NCI-H526 treated with DMSO at 0.1 percent for 48 hours (cell line): Measurements from ENCODE around the gene ITPR1.

Source experiments
- DNase-seq: peaks from one replicate; lab custom pipeline; 2025; lab: John Stamatoyannopoulos, UW

The ITPR1 gene

DNA sequence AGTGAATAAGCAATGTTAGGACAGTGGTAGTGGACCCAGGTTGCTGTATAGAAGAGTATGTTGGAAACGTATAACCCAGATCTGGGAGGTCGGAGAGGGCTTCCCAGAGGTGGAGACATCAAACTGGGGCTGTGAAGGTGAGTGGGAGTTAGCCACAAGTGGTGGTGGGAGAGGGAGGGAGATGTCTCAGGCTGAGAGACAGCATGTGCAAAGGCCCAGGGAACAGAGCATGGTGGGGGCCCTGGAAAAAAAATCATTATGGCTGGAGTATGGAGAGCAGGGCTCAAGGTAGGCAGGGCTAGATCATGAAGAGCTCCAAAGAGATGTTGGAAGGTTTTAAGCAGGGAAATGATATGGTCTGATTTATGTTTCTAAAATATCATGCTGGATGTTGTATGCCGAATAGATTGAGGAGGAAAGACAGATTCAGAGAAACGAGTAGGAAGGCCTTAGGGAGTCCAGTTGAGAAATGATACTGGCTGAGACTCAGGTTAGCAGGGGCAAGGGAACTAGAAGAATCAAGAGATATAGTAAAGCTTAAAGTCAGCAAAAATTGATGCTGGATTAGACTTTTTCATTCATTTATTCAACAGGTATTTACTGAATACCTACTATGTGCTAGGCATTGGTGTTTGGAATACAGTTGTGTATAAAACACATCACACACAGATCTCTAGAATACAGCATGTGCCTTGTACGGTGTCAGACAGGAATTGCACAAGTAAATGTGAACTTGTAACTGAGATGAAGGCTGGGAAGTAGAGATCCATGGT, 17.0 kb downstream of the ITPR1 start:
- DNase-seq = no peak

DNA sequence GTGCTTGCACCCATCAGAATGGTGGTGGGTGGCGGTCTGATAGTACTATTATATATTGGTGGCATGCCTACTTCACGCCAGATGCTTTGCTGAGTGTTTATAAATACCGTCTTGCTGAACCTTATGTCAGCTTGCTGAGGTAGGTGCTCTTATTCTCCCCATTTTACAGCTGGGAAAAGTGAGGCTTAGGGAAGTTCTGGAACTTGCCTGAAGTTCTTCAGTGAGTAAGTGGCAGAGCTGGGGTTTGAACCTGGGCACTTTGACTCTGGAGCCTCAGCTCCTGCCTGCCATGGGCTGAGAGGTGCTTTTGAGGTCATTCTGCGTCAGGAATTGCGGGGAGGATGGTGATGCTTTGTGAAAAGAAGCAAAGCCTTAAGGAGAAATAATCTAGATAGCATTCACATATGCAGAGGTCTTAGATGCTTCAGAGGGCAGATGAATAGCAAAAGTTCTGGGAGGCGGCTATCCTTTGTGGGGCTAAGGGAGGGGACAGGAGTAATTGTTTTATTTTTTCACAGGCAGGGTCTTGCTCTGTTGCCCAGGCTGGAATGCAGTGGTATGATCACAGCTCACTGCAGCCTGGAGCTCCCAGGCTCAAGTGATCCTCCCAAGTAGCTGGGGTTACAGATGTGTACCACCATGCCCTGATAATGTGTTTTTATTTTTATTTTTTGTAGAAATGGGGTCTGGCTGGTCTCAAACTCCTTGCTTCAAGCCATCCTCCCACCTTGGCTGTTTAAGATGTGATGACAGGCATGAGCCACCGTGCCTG, 18.5 kb downstream of the ITPR1 start:
- DNase-seq = no peak

DNA sequence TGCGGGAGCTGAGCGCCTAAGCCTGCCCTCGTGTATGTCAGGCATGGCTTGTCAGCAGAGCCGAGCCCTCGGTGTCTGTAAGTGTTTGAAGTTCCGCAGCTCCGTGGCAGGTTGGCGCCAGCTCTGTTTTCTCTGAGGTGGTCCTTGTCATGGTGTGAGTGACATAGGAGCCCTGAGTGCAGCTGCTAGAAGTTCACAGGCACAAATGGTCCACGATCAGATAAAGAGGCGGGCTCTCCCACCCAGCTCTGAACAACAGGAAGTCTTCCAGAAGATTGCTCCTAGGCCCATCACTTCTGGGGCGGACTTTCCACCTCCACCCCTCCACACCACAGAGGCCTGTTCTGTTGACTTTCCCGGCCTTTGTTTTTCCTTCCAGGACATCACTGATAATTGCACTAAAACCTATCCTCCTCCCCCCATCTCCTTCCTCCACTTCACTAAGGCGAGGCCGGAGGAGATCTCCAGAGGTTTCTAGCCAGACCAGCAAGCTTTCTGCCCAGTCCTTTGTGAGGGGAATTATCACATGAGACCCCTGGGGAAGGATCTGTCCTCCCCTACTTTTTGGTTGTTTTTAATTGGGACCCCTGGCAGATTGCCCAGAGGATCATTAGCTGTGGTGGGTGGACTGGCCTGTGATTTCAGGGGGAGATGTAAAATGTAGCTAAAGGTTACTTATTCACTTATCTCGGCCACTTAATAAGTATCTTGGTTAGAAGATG, 19.9 kb downstream of the ITPR1 start:
- DNase-seq = no peak

DNA sequence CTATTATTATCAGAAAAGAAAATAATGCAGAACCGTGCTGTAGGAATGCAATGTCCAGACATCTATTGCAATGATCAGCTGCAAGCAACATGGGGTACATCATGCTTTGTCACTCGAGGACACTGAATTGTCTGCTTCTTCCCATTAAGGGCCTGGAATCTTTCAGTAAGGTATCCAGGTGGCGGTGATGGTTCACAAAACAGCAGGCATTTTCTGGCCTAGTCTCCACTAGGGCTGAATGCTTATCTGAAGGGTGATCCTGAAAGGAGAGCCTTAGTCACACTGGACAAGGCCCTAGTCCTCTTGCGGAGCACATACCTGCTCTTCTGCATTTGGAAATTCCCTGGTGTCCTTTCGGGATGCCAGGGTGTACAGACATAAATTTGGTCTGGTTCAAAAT, 21.2 kb downstream of the ITPR1 start:
- no peak for DNase-seq

DNA sequence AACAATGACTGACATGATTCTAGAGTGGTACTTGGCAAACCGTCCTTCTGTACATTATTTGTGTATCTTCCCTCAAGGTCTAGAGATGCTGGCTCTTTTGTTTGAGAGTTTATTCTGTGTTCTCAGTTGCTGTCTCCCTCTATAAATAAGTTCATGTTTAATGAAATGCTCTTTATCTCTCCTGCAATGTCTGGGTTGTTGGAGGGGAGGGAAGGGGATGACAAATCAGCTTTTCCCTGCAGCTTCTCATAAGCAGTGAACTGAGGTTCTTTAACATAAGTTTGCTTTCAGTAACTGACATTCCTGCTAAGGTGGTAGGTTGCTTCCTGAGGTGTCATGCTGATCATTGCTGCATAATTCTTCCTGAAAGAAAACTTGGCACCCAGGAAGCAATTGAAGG, 21.8 kb downstream of the ITPR1 start:
- DNase-seq = no peak

DNA sequence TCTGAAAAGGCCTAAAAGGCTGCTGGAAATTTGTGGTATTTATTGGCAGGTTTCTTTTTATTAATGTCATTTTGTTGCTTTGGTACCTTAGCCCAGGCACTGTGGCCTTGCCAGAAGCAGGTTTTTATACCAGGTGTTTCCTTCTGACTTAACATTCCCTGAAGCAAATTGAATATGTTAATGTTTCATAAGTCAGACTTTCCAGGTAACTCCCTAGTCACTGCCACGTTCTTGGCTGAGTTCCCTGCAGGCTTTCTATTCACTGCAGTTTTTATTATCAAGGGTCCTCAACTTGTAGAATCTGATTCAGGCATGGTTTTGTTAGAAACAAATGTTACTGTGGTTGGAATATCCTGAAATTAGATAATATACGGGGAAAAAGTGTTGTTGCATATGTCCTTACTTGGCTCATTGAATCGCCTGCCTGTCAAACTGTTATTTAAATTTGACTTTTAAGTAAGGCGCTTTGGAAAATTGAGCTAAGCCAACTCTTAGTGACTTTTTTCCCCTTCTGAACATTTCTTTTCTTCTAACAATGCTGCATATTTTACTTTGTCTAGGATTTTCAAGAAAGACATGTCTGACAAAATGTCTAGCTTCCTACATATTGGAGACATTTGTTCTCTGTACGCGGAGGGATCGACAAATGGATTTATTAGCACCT, 22.9 kb downstream of the ITPR1 start:
- DNase-seq = no peak

DNA sequence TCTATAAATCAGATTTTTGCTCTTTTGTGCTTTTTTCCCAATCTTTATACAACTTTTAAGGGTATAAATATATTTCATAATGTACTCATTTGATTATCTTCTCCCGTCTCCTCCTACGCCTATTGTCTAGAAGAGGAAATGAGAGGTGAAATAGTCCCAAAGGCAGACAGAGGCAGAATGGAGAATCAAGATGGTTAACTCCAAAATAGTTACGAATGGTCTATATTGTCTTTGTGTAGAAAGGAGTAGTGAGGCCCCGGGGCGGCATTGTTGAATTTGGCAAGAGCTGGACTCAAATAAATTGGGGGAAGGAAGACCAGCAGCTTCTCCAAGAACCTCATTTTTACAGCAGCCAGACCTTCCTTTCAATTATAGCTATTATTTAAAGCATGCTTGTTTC, 23.9 kb downstream of the ITPR1 start:
- no peak for DNase-seq

DNA sequence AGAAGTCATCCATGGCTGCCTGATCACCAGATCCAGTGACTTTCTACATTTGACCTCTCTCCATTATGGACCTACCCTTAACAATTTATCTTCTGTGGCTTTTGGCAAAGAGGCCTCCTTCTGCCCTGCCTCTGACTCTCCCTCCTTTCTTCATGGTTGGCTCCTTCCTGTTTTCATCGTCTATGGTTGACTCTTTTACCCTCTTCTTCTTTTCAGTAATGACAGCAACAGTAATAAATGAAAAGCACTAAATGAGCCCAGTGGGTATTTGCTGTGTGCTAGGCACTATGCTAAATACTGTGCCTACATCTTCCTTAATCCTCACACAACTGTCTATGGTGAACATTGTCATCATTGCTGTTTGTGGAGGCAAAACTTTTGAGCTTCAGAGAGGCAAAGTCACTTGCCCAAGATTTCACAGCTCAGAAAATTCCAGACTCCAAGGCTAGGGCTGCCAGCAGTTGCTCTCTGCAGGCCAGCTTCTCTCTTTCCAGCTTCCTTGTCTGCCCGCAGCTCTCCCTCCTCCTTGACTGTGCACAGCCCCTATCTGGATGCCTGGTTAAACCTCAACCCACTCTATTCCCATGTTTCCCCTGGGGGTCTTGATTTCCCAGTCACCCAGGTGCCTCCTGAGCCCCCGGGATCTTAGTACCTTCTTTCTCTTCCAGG, 24.6 kb downstream of the ITPR1 start:
- DNase-seq = no peak

DNA sequence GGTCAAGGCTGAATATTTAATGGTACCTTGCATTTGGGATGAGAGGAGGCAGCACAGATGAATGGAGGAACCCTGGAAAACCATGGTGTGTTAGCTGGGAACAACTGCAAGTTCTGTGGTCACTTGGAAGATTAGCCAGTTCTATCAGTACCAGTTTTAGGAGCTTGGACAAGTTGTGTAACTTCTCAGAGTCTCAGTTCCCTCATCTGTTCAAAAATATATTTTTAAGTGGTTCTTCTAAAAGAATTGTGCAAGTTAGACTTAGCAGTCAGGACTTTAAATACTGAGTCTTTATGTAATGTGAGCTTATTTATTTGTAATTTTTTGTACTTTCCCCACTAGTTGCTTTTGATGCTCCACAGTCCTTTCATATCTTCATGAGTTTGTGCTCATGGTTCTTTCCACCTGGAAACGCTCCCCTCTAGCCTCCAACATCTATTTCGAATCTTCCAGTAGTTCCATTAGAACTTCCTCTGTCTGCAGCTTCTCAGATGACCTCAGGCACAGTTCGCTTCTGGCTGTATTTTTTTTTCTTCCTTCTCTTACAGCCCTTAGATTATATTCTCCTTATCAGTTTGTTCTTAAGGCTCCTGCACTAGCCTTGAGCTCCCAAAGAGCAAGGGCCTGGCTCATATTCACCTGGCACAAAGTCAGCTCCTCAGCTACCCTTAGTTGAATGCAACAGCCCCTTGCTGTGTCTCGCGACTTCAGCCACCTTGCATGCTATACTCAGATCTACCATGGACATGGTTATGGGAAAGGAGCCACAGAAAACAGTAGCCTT, 27.1 kb downstream of the ITPR1 start:
- DNase-seq = no peak

DNA sequence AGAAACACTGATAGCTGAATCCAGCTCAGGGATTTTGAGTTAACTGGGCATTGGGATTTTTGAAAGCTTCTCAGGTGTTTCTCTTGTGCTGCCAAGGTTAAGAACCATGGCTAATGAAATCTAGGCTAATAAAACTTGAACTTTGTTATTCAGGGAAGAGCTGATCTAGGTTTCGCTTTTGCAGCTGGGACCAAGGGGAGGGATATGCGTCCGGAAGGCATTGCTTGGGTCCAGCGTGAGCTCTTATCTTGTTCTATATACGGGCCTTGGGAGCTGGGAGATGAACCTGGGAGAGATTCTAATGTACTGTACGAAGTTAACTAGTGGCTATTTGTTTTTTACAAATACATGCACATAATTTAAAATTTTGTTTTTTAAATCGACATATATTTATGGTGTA, 29.8 kb downstream of the ITPR1 start:
- DNase-seq = no peak

DNA sequence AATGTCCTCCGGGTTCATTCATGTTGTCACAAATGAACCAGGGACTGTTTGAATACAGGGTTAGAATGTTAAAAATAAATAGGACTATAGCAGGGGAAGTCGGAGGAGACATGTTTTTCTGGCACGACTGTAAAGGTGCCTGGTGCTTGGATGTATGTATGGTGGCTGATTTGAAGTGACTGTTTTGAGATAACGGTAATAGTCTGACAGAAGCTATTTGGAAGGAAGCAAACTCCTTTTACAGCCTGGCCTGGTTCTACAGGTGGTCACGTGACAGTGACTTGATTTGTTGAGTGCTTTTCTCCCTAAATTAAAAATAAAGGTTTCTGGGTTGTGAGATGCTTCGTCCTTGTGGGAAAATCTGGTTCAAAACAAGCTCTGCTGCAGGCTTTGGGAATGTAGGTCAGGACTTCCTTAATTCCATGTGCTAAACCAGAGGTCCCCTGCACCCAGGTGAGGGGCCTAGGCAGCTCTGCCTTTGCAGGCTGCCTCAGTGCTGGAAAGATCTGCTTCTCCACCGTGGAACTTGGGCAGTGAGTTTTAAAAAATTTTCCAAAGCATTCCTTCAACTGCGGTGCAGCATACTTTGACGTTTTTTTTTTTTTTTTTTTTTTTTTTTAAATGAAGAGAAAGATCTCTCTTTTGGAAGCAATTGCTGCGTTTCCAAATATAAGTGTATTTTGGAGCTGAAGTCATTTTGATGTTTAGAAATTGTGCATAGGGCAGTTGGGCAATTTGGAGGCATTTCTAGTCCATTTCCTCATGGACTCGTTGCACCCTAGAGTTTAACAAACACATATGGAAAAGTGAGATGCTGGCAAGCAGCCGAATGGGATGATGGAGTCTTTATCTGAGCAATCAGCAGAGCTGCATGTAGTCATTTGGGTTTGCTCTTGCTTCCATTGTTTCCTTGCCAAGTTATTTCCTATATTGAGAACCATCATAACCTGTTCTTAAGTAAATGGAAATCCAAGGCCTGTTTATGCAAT, 30.9 kb downstream of the ITPR1 start:
- DNase-seq = no peak

DNA sequence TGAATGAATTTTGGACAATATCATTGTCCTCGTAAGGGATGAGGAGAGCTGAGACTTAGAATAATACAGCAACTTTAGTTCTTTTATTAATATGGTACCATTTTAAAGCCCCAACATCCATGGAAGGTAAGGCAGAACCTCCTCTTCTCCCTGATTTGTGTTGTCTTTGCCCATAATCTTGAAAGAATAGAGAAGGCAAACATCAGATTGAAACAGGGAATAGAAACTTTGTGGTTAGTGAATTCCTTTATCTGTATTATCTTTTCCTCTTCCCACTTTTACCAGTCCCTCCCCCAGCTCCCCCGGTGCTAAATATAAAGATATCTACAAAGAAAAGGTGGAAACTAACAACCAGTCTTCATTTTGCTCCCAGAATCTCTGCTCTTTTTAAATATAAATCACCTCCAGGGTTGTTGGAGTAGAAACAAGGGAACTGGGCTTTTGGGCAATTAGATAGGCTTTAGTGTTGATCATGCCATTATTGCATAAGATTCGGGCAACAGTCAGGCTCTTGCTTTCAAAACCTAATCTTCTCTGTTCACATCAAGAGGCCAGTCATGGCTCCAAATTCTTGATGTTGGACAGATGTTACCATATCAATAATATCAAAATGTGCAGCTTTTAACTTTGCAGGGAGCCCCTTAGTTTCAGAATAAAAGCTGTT, 32.5 kb downstream of the ITPR1 start:
- no peak for DNase-seq

DNA sequence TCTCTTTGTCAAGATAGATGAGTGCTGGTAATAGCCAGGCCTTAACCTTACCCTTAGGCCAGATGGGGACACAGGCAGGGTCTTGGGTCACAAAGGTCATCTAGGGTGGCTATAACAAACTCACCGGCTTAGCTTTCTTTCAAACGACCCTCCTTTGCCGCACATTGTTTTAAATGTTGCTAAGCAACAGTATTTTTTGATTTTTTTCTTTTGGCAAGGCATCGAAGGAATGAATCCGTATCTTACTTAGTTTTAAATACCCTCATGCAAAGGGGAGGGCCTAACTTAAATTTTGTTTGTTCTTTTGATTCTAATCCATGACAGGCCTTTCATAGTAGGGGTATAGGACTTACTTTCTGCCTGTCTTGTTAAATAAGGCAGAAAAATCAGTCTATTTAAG, 35.2 kb downstream of the ITPR1 start:
- DNase-seq = no peak

DNA sequence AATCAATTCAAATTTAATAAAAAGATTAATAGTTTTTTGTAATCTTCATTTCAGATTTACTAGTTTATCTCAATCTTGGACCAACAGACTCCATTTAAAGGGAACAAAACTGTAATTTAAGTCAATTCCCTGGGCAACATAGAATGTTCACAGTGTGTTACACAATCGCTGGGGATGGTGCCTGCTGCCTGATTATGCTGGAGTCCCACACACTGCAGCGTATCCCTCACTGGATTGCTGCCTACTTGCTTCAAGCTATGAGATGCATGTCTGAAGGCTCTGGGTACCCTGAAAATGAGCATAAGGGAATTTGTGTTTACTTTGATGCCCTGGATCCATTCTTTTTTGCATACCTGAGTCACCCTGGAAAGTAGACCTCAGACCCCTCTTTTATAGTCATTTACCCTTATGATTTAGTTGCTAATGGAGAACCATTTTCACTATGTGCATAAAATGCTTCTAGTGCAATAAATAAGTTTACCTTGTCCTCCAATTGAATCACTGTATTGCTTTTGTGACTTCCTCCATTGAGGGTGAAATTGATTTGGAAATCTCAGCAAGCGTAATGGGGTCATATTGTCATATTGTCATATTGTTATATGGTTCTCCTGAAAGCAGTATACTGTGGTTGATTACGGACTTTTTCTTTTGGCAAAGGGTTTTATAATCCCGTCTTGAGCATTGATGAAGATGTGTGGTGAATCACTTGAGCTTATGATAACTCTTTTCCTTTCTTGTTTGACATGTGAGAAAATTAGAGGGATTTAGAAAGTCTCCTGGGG, 35.9 kb downstream of the ITPR1 start:
- DNase-seq = no peak

DNA sequence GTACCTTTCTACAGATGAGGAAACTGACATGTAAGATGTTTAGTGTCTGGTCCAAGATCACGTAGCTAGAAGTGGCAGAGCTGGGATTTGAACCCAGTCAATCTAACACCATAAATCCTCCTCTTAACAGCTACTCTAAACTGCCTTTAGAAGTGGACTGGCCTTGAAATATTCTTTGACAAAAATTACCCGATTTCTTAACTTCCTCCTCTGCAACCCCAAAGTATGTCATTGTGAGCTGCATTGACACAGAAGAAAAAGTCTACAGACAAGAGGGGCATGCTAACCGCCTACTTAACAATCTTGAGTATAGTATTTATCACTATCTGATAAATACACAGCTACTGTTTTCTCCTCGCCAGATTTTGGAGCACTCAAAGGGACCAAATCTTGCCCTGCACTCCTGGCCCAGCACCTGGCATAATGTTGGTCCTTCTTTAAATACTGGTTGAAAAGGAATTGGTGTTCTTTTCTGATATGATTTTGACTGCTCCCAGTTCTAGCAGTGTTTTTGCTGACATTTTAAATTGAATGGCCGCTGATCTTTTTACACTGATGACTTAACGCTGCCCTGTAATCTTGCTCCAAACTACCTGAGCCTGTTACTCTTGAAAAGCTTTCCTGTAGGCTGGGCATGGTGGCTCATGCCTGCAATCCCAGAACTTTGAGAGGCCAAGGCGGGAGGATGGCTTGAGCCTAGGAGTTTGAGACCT, 36.9 kb downstream of the ITPR1 start:
- DNase-seq = no peak

DNA sequence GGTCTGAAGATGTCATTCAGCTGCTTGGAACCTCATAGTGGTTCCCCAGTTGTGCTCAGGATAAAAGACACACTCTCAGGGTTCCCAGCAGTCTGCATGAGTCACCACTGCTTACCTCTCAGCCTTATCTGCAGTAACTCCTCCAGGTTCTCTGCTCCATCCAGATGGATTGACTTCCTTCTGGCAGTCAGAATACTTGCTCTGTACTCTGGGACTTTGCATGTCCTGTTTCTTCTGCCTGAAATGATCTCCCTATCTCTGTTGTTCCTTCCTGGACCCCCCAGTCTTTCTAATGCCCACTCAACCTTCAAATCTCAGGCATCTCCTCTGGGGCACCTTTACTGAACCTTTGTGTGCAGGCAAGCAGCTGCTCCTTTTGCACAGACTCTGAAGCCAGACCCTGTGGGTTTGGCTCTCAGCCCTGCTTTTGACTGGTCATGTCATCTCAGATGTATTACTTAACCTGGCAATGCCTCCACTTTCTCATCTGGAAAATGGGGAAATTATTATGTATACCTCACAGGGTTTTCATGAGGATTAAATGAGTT, 38.4 kb downstream of the ITPR1 start:
- DNase-seq = no peak

DNA sequence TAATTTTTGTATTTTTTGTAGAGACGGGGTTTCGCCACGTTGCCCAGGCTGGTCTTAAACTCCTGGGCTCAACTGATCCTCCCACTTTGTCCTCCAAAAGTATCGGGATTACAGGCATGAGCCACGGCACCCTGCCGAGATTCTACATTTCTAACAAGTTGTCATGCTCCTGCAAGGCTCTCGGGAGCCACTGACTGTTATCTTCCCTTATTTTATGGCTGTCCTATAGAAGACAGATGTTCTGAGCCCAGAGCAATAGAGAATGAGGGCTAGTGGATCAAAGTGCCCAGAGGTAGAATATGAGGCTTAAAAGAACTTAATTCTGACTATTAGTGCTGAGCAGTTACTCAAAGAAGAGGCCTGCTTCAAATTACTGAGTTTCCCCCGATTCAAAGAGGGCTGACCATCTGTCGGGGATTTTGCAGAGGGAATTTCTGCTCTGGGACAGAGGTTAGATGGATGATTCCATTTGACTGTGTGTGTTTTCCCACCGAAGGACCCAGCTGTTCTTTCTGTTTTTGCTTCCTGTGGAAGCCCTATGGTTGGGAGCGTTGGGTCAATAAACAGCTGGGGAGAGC, 39.5 kb downstream of the ITPR1 start:
- no peak for DNase-seq
